Activated CD4-positive, CD25-positive, alpha-beta regulatory T cell treated with anti-CD3 and anti-CD28 coated beads, Interleukin-2, amount 50 U/mL, for 16 hours (primary cell): Measurements from ENCODE around the gene PPP4R3B.
"Not testable (repeated sequence)": the region's sequence is repeated elsewhere in the genome, so short reads cannot be mapped to it uniquely, and the experiment has no call there.

Experiments used
- DNase-seq: peaks from one replicate; pipeline ENCODE4 v3.0.0-alpha.2; 2020; ENCODE audit warnings: low read depth, low spot score

Gene PPP4R3B

DNA sequence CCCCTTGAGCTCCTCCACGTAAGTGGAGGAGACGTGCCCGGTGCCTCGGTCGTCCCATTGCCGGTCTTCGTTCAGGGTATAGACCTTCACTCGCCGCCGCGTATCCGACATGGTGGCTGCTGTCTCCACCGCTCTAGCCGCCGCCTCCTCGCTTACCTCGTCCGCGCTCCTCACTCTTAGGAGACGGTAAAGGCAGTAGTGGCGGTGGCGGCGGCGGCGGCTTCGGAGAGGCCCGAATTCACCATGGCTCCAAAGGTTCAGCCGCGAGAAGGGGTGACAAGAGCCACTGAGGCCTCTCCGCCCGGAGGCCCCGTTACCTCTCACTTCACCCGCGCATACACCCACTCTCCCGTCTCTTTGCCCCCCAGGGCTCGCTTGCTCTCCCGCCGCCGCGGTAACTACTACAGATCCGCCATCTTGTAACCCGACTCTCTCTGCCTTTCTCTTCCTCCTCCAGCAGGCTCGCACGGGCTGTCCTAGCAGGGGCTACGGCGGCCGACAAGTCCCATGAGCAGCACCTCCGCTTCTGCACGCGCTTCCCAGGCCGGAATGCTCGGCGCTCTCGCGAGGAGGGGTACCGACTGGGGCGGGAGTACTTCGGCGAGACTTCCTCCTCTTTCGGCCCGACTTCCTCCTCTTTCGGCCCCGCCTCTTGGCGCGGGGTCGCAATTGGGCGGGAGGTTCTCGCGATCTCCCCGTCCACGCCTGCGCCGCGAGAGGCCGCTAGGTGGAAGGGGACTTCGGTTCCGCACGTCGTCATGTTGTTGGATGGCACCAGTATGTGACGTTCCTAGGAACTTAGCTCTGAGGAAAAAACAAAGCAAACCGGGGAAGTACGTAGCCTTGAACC lies at the start of gene PPP4R3B:
TSS of gene PPP4R3B (minus strand) at position 448 of the 850 bp plus-strand sequence. CDS start at position 111, 337 bp downstream.
- peak; percentile 98 for DNase-seq

DNA sequence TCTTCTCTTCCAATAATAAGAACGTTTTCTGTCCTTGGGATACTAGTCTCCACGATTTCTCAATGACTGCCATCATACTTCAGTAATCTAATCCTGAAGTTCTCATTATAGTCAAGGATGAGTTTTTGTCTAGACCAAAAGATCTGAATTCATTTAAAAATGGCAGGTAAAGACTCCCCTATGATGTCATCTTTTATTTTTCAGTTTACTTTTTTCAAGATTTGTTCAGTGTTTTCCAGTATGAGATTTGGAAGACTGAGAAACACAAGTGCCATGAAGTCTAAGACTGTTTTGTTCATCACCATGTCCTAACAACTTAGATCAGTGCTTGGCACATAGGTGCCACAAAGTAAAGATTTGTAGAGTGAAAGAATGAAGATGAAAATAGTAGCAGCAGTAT lies 35.8 kb upstream of the PPP4R3B start:
- DNase-seq: no peak

DNA sequence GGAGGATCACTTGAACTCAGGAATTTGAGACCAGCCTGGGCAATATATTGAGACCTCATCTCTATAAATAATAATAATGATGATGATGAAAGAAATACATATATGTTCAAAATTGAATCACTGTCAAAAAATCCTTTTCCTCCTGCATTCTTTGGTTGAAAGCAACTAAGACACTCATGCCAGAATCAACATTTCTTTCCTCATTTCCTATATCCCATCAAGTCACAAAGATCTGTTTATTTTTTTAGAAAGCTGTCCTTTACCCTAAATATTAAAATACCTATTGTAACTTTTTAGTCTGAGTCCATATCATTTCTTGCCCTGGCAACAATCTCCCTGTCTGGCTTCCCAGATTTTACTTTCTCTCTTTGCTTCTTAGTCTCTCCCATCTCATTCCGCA lies 31.8 kb upstream of the PPP4R3B start:
- no peak for DNase-seq

DNA sequence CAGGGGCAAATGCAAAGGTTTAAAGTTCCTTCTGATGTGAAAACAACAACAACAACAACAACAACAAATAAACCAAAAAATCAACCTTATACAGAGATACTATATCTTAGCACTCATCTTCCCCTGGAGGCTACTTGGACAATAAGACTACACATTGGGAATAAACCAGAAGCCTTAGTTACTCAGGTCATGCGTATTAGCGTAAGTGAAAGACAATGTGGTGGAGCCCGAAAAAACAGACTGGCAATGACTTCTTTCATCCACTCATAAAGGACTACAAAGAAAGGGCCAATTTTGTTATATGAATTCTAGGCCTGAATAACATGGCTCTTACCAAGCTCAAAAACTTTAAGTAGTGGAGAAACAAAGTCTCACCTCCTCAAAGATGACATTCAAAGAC lies 19.4 kb upstream of the PPP4R3B start:
- no peak for DNase-seq

DNA sequence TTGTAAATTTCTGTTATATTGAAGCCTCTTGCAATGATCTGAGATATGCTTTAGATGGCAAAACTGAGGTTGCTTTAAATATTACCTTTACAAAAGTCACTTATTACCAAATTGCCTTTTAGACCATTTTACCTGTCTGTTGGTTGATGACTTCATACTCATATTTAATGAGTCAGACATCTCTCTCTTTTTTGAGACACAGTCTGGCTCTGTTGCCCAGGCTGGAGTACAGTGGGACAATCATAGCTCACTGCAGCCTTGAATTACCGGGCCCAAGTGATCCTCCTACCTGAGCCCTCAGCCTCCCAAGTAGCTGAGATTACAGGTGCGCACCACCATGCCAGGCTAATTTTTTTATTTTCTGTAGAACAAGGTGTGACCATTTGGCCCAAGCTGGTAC lies 11.5 kb upstream of the PPP4R3B start:
- DNase-seq: no peak

DNA sequence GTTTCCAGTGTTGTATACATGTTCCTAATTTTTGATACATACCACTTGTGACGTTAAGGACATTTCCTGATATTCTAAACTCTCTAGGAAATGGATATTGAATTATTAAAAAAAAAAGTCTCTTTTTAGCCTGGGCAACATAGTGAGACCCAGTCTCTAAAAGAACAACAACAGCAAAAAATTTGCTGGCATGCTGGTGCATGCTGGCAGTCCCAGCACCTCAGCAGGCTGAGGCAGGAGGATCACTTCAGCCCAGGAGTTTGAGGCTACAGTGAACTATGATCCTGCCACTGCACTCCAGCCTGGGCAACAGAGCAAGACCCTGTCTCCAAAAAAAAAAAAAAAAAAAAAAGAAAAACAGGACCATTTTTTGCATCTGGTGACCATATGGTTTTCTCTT lies 10.5 kb upstream of the PPP4R3B start:
- no peak for DNase-seq

DNA sequence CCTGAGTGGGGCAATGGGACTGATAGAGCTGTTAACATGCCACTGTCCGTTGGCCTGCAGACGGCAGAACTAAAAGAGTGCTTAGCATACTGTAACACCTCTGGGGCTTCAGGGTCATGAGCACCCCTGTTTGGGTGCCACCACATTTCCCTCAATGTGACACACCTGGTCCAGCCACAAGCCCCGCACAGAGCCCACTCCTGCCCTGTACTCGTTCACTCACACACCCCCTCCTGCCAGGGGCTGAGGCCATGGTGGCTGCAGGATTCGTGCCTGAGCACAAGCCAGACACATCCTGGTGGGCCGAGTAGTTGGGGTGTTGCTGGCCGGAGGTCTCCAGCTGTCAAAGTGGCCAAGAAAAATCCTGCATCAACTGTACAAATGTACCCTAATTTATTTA lies 4.4 kb upstream of the PPP4R3B start:
- DNase-seq: no peak

DNA sequence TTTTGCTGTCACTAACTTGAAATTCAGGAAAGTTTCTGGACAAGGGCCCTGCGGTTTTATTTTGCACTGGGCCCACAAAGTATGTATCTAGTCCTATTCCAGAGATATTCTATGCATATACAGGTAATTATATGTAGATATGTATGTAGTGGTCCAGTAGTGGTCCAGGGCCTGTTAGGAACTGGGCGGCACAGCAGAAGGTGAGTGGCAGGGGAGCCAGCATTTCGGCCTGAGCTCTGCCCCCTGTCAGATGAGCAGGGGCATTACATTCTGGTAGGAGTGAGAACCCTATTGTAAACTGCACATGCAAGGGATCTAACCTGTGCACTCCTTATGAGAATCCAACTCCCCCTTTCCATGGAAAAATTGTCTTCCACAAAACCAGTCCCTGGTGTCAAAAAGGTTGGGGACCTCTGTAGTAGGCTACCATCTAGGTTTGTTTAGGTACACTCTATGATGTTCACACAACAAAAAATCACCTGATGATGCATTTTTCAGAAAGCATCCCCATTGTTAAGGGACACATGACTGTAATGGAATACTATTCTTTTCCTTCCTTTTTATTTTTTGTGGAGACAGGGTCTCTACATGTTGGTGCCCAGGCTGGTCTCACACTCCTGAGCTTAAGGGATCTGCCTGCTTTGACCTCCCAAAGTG lies 2.8 kb upstream of the PPP4R3B start:
- DNase-seq: no peak

DNA sequence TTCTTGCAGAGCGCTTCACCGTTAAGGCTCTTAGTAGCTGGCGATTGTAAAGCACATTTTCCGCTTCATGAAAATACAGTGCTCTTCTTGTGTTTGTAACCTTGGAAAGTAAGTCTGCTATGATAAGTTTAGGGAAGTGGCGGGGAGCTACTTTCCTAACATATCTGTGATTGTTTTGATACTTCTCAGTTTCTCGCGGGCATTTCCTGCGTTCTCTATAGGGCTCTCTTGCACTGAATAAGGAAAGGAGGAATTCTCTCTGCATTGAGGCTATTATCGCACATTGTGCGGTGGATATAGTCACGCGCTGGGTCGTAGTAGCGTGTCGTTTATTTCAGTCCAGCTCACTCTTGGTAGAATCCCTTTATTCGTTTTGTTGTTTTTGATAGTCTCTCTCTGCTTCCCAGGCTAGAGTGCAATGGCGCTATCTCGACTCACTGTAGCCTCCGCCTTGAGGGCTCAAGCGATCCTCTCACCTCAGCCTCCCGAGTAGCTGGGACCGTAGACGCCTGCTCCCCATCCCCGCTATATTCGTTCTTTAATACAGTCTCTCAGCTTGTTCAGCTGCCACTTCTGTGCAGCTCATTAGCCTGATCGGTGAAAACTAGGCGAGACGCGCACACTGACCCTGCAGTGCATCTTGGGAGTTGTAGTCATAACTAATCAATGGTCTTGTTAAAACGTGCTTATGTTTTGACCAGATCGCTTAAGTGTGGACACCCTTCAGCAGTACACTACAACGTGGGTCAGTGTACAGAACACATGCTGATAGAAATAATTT lies 1.0 kb upstream of the PPP4R3B start:
- DNase-seq: peak; percentile 33

DNA sequence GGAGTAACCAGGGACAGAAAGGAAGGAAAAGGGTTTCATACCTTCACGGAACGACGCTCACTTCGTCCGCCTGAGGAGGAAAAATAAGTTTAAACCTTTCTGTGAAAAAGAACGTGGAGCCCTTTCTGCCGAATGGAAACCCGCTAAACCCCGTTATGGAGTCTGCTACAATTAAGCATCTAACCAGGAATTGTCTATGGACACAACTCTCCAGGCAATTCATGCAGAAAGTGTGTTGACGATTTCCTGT lies 528 bp upstream of the PPP4R3B start:
- DNase-seq: no peak

DNA sequence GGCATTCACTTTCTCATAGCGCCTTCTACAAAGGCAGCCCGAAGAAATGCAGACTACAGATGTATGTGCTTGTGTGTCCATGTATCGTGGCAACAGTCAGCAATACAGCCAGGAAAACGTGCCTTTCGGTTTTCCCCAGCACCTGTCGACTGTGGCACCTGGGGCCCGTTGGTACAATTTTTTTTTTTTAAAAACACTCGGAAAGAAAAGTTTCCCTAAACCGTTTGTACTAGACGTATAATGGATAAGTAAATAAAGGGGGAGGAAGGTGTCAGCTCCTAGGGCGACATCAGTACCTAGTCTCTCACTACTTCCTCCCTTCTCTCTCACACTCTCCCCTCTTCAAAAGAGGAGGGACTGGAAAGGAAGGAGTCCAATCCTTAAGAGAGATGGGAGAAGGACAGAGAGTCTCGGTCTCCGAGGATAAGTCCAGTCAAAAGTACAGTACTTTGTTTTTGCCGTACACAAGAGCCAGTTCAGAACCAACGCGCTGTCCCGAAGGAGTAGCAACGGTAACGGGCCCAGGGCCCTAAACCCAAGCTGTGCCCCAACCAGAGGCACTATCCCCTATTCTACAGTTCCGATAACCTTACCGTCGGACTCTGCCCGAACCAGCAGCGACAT lies 759 bp downstream of the PPP4R3B start:
- DNase-seq: no peak

DNA sequence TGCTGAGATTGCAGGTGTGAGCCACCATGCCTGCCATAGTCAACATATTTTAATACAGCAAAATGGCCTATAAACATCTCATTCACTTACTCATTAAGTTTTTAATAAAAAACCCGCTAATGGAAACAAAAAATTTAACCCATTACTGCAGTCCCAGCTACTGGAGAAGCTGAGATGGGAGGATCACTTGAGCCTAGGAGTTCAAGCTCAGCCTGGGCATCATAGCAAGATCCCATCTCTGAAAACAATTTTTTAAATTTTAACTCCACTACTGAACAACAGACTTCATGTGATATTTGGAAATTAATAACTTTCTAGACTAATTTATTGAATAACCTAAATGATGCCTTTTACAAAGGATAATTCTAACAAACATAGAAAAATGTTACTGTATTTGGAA lies 5.4 kb downstream of the PPP4R3B start:
- no peak for DNase-seq

DNA sequence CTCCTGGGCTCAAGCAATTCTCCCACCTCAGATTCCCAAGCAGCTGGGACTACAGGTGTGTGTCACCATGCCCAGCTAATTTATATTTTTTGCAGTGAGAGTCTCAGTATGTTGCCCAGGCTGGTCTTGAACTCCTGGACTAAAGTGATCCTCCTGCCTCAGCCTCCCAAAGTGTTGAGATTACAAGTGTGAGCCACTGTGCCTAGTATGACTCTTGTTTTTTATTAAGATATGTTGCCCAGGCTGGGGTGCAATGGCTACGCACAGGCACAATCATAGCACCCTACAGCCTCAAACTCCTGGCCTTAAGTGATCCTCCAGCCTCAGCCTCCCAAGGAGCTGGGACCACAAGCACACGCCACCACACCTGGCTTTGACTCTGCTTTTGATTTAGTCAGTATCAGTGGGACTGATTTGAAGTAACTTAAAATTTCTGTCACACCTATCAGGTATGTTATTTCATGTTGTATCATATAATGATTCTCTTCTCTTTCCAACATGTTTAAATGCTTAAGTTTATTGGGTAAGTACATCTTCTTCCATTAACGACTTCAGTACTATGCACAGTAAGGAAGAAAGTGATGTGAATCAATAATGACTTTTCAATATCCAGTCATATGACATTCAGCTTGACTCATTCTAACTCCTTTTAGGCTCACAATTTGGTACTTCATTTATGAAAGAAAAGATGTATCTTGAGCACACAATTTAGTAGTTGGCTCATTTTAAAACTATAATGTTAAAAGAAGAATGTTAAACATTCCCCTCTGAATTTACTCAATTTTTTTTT lies 6.3 kb downstream of the PPP4R3B start:
- DNase-seq: no peak

DNA sequence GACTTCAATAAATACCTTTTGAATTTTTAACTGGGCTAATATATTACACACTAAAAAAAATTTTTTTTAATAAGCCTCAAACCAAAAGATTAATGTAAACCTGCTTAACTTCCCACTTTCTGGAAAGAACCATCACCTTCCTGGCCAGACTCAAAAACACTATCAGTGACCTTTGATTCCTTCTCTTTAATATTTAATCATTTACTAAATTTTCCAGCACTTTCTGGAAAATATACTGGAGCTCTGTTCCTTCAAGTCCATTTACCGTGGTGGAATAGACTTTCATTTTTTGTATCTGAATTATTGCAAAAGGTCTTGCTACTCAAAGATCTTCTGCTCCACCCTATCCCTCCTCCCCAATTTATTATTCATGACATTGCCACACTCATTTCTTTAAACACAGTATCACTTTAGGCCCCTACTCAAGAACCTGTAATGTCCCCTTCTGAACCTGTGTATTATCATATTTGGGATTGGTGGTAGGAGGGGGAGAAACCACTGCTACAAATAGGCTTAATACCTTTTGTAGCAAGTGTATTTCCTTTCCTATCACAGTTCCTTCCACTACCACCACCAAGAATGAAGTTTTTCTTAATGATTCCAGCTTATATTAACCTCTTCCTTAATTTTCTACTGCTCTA lies 7.4 kb downstream of the PPP4R3B start:
- no peak for DNase-seq

DNA sequence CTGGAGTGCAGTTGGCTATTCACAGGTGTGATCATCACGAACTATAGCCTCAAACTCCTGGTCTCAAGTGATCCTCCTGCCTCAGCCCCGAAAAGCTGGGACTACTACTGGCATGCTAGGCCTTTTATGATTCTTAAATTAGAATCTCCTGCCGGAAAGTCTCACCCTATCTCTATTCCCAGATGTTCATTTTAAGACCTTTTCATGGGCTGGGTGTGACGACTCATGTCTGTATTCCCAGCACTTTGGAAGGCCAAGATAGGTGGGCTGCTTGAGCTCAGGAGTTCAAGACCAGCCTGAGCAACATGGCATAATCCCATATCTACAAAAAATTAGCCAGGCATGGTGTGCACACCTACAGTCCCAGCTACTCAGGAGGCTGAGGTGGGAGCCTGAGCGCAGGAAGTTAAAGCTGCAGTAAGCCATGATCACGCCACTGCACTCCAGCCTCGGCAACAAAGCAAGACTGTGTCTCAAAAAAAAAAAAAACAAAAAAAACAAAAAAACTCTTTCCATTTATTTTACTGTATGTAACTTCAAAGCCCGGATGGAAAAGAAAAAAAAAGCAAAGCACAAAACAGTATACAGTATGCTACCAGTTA lies 8.1 kb downstream of the PPP4R3B start:
- no peak for DNase-seq

DNA sequence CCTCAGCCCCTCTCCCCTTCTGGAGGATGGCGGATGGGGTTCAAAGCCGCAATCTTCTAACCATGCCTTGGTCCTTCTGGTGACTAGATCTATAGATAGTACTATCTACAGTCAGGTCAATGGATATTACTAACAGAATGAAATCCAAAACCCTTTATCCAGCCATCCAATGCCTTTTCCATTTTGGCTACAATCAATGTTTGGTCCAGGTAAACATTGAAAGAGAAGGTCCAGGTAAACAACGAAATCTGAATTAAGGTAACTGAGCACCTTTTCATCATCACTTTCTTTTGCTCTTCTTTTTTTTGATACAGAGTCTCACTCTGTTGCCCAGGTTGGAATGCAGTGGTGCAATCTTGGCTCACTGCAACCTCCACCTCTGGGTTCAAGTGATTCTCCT lies 9.7 kb downstream of the PPP4R3B start:
- DNase-seq: no peak

DNA sequence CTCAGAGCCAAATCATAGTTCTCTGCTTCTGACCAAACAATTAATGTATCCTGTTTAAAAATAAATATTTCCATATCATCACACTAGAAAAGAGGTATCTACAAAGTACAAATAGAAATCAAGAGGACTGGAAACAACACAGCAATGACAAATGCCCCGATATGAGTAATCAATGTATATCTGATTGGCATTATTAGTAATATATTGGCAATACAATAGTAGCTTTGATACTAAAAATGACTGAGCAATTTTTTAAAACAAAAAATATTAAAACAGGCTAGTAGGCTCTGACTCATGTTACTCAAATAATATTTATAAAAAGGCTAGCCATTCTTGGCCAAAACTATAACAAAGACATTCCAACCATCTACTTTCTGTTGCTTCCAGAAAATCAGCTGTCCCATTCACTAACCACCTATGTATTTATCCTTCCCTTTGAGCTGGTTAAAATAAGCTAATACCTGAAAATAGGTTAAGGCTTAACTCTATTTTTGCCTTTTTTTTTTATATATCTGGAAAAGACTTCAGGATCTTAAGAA lies 13.3 kb downstream of the PPP4R3B start:
- DNase-seq: no peak

DNA sequence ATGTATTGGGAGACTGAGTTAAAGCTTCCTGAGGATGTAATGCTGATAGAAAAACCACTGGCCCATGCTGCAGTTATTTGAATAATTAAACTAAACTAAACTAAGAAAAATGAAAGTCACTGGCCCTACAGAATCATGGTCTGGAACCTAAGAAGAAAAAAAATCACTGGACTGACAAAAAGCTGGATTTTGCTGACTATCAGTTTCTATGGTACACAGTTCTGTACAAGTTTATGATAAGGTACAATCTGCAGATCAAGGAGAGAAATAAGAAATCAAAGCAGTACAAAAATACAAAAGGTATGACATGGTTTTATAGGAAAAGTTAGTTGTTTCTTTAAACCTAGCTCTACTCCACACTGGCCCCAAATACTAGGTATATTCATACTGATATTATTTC lies 15.6 kb downstream of the PPP4R3B start:
- no peak for DNase-seq

DNA sequence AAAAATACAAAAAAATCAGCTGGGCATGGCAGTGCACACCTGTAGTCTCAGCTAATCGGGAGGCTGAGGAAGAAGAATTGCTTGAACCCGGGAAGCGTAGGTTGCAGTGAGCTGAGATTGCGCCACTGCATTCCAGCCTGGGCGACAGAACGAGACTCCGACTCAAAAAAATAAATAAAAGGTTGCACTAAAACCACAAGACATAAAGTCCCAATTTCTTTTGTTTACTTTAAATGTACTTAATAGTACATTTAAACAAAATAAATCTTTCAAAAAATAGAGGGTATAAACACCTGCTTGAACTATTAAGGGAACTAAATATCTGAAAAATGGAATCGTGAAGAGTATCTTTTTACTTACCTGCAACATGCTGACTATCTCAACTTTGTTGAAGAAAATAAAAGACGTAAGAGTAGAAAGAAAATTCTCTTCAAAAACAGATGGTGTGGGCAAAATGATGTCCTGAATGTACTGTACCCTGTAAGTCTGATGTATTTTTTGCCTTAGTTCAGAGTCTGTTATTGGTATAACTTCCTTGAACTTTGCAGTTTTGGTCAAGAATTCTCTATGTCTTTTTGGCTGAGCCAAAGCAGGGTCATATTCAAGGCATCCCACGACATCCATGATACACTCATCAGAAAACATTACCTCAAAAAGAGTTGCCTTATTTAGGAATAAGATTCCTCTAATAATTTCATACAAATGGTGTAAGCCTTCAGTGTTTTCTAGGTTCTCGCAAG lies 19.2 kb downstream of the PPP4R3B start:
- no peak for DNase-seq

DNA sequence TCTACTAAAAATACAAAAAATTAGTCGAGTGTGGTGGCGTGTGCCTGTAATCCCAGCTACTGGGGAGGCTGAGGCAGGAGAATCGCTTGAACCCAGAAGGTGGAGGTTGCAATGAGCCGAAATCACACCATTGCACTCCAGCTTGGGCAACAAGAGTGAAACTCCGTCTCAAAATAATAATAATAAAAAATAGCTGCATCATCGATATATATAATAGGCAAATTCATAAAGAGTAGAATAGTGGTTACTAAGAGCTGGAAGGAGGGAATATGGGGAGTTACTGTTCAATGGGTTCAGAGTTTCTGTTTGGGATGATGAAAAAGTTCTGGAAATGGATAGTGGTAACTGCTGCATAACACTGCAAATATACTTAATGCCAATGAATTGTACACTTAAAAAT lies 20.6 kb downstream of the PPP4R3B start:
- not testable (repeated sequence) for DNase-seq
